ENCODE results near the gene KDM5C.

KDM5C gene

DNA sequence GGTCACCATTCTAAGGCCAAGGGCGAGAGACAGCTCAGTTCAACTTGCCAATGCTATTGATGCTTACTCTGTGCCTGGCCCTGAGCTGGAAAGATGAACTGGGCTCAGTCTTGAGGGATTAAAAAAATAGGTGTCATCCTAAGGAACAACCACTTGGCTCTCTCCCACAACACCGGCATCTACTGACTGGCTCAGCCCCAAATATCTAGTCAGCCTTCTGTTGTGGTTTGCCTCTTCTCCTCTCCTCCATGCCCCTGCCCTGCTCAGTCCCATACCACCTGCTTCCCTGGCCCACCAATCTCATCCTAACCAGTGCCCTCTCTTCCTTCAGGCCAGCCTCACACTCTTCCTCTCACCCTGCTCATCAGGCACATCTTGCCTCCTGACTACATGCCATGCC, 29.6 kb downstream of the KDM5C start:
- no peak for TF ChIP-seq TEAD4 (IDR thresholded peaks at IDR 0.05)

DNA sequence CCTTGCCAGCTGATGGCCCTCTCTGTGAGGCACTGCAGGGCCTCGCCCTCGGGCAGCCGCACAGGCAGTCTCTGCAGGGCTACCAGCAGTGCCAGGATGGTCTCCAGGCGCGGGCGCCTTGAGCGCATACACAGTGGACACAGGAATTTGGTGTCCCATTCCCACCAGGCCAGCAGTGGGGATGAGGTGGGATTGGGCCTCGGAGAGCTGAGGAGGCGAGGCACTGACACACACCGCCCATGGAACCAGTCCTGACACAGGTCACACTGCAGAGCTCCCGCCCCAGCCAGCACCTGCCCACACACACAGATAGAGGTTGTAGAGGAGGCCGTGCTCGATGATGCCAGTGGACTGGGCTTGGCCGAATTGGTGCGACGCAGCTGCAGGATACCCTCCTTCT, 30.7 kb downstream of the KDM5C start:
- no peak for TF ChIP-seq TAF1 (IDR thresholded peaks at IDR 0.05; ENCODE audit: low read depth)
- TF ChIP-seq CREB1 (IDR thresholded peaks at IDR 0.05; ENCODE audit: low read depth), result no peak
- no peak for TF ChIP-seq TCF12 (IDR thresholded peaks at IDR 0.05; ENCODE audit: low read depth)
- TF ChIP-seq YY1 (IDR thresholded peaks at IDR 0.05; ENCODE audit: low read depth), result no peak
- no peak for TF ChIP-seq FOXM1 (IDR thresholded peaks at IDR 0.05; ENCODE audit: borderline replicate concordance, low read depth)
- TF ChIP-seq EP300 (IDR thresholded peaks at IDR 0.05; ENCODE audit: borderline replicate concordance), result no peak
- TF ChIP-seq, protein P1, sequence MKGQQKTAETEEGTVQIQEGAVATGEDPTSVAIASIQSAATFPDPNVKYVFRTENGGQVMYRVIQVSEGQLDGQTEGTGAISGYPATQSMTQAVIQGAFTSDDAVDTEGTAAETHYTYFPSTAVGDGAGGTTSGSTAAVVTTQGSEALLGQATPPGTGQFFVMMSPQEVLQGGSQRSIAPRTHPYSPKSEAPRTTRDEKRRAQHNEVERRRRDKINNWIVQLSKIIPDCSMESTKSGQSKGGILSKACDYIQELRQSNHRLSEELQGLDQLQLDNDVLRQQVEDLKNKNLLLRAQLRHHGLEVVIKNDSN (IDR thresholded peaks at IDR 0.05), result no peak
- TF ChIP-seq CEBPB (IDR thresholded peaks at IDR 0.05), result no peak
- no peak for TF ChIP-seq TEAD4 (IDR thresholded peaks at IDR 0.05)
- TF ChIP-seq, protein P2, sequence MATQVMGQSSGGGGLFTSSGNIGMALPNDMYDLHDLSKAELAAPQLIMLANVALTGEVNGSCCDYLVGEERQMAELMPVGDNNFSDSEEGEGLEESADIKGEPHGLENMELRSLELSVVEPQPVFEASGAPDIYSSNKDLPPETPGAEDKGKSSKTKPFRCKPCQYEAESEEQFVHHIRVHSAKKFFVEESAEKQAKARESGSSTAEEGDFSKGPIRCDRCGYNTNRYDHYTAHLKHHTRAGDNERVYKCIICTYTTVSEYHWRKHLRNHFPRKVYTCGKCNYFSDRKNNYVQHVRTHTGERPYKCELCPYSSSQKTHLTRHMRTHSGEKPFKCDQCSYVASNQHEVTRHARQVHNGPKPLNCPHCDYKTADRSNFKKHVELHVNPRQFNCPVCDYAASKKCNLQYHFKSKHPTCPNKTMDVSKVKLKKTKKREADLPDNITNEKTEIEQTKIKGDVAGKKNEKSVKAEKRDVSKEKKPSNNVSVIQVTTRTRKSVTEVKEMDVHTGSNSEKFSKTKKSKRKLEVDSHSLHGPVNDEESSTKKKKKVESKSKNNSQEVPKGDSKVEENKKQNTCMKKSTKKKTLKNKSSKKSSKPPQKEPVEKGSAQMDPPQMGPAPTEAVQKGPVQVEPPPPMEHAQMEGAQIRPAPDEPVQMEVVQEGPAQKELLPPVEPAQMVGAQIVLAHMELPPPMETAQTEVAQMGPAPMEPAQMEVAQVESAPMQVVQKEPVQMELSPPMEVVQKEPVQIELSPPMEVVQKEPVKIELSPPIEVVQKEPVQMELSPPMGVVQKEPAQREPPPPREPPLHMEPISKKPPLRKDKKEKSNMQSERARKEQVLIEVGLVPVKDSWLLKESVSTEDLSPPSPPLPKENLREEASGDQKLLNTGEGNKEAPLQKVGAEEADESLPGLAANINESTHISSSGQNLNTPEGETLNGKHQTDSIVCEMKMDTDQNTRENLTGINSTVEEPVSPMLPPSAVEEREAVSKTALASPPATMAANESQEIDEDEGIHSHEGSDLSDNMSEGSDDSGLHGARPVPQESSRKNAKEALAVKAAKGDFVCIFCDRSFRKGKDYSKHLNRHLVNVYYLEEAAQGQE (IDR thresholded peaks at IDR 0.05; ENCODE audit: low read depth), result no peak
- no peak for TF ChIP-seq NFIC (IDR thresholded peaks at IDR 0.05)
- TF ChIP-seq EGR1 (IDR thresholded peaks at IDR 0.05), result no peak
- TF ChIP-seq, protein P3, sequence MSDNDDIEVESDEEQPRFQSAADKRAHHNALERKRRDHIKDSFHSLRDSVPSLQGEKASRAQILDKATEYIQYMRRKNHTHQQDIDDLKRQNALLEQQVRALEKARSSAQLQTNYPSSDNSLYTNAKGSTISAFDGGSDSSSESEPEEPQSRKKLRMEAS (IDR thresholded peaks at IDR 0.05), result no peak
- TF ChIP-seq ZBTB7A (IDR thresholded peaks at IDR 0.05; ENCODE audit: low read depth), result no peak
- no peak for TF ChIP-seq RAD21 (IDR thresholded peaks at IDR 0.05; ENCODE audit: low read depth)

- TF ChIP-seq TAF1 (IDR thresholded peaks at IDR 0.05; ENCODE audit: low read depth), result no peak
Measured at GRCh38 chrX:53193093-53193492, 31.9 kb downstream of the KDM5C start.

DNA sequence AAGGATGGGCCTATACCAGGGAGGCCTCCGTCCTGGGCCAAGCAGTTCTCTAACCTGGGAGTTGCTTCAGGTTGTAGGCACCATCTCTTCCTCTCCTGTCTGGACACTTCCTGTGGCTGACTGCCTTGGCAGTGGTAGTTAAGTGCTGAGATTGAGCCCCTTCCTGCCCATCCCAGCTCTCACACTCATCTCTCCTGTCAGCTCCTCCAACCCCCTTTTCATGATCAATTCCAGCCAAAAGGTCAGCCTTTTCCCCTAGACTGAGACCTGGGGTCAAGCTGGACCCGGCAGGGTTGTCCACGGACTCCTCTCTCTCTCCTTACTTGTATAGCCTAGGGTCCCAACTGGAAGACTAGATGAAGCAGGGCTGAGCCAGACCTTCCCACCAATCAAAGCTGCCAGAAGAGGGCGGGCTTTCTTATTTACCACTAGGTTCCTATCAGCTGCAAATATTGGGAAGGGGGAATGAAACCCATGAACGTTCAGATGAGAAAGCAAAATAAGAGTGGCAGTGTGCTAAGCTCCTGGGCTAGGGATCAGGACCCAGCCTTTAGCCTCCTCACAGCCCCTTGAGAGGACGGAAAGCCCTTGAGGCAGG, 34.5 kb downstream of the KDM5C start:
- TF ChIP-seq EP300 (IDR thresholded peaks at IDR 0.05; ENCODE audit: borderline replicate concordance), result no peak
- no peak for TF ChIP-seq NFIC (IDR thresholded peaks at IDR 0.05)
- no peak for TF ChIP-seq ZBTB7A (IDR thresholded peaks at IDR 0.05; ENCODE audit: low read depth)
- no peak for TF ChIP-seq FOXM1 (IDR thresholded peaks at IDR 0.05; ENCODE audit: borderline replicate concordance, low read depth)
- TF ChIP-seq, protein P1 (IDR thresholded peaks at IDR 0.05), result no peak
- TF ChIP-seq EGR1 (IDR thresholded peaks at IDR 0.05), result no peak
- TF ChIP-seq TCF12 (IDR thresholded peaks at IDR 0.05; ENCODE audit: low read depth), result no peak
- no peak for TF ChIP-seq CREB1 (IDR thresholded peaks at IDR 0.05; ENCODE audit: low read depth)
- no peak for TF ChIP-seq CEBPB (IDR thresholded peaks at IDR 0.05)
- no peak for TF ChIP-seq YY1 (IDR thresholded peaks at IDR 0.05; ENCODE audit: low read depth)
- TF ChIP-seq, protein P3 (IDR thresholded peaks at IDR 0.05), result no peak
- no peak for TF ChIP-seq TAF1 (IDR thresholded peaks at IDR 0.05; ENCODE audit: low read depth)
- no peak for TF ChIP-seq RAD21 (IDR thresholded peaks at IDR 0.05; ENCODE audit: low read depth)
- TF ChIP-seq, protein P2 (IDR thresholded peaks at IDR 0.05; ENCODE audit: low read depth), result no peak
- TF ChIP-seq TEAD4 (IDR thresholded peaks at IDR 0.05), result no peak

DNA sequence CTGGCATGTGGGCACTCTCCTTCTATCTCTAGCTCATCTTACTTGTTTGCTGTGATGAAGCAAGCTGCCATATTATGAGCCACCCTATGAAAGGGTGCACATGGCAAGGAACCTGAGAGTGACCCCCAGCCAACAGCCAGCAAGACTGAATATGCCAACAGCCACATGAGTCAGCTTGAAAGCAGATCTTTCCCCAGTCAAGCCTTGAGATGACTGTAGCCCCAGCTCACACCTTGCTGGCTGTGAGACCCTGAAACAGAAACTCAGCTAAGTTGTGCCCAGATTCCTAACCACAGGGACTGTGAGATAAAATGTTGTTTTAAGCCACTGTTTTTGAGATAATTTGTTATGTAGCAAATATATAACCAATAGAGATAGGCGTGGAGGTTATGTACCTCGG, 36.2 kb downstream of the KDM5C start:
- TF ChIP-seq YY1 (IDR thresholded peaks at IDR 0.05; ENCODE audit: low read depth) (no peak), EP300 (IDR thresholded peaks at IDR 0.05; ENCODE audit: borderline replicate concordance) (no peak), TAF1 (IDR thresholded peaks at IDR 0.05; ENCODE audit: low read depth) (no peak), TCF12 (IDR thresholded peaks at IDR 0.05; ENCODE audit: low read depth) (no peak), NFIC (IDR thresholded peaks at IDR 0.05) (no peak), CREB1 (IDR thresholded peaks at IDR 0.05; ENCODE audit: low read depth) (no peak), EGR1 (IDR thresholded peaks at IDR 0.05) (no peak), TEAD4 (IDR thresholded peaks at IDR 0.05) (no peak), ZBTB7A (IDR thresholded peaks at IDR 0.05; ENCODE audit: low read depth) (no peak), FOXM1 (IDR thresholded peaks at IDR 0.05; ENCODE audit: borderline replicate concordance, low read depth) (no peak), CEBPB (IDR thresholded peaks at IDR 0.05) (no peak), RAD21 (IDR thresholded peaks at IDR 0.05; ENCODE audit: low read depth) (no peak)
- TF ChIP-seq, protein P2 (IDR thresholded peaks at IDR 0.05; ENCODE audit: low read depth), result no peak
- TF ChIP-seq, protein P1 (IDR thresholded peaks at IDR 0.05), result no peak
- TF ChIP-seq, protein P3 (IDR thresholded peaks at IDR 0.05), result no peak
